CD4-positive, alpha-beta T cell treated with Interleukin-4 for 1 hour (primary cell): ENCODE results near the gene WDR26.
"Not testable (repeated sequence)": the region's sequence is repeated elsewhere in the genome, so short reads cannot be mapped to it uniquely, and the experiment has no call there.

Source experiments
- DNase-seq, 2 donors: peaks; one replicate each; pipeline ENCODE4 v3.0.0-alpha.2; 2020 to 2022

WDR26 gene

DNA sequence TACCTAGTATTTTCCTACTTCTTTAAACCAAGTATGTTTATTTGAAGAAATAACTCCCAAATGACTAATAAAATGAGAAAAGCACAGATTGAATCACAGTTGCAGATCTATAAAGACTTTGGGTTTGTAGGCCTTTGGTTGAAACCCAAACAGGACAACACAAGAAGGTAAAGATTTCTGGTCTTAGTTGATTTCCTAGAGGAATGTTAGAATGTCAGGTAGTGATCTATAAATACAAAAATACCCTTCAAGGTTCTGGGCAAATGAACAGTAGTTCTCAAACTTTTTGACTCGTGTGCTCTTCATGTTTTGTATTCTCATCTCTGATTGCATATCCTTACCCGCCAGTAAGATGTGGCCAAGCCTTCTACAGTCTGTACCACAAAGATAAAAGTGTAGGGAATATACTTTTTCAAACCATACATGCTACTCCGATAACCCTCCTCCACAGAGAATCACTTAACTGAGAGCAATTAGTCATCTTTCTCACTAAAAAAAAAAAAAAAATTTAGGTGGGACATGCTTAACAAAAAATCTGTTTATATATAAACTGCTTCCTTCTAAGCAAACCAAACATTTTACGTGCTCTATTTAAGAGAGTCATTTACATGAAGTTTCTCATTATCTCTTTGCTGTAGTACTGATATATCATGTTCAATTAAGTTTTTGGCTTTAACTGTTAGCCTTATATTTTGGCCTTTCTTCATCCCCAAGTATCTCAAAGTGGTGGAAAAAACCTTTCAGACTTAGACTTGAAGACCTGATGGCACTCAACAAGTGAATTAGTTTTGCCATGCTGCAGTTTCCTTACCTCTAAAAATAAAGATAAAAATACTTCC is 42.0 kb downstream of the WDR26 start:
- DNase-seq = no peak

- no peak for DNase-seq
Observed at GRCh38 chr1:224390517-224390916, 44.1 kb downstream of the WDR26 start.

DNA sequence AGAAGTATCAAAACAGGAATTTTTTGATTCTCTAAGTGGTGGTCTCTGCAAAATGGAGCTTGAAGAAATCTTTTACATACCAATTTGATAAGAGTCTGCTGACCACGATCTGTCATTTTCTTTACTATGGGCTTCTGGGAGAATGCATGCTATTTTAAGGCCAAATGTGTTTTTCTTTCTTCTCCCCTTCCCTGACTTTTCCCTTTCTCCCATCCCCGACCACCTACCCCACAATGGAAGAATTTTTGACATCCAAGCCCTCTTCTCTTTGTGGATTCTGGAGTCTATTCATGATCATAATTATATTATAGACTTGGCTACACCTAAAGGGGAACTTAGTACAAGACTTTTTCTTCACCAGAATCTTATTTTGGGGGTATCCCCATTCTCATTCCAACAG is 46.7 kb downstream of the WDR26 start:
- DNase-seq = no peak

DNA sequence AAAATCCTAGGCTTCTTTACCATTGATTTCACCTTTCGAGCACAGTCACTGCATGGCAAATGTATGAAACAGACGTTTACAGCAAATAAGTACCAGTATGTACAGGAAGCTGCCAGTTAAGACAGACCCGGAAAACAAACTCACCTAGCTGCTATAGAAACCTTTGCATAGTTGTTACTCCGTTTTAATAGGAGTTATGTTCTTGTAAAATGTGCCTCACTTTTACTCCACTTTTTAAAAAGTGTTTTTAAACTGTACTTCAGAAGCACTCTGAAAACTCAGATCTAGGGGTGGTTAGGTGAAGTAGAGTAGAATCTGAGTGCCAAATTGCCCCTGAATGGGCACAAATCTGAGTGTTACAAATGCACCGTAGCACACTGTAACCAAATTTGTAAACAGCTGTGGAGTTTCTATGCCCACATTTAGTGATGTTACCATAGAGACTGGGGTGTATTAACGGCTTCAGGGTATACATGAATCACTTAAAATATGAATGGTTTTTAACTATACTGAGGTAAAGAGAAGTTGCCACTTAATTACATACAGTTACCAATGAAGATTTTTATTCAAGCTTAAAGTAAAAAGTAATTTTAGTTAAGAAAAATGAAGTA is 47.2 kb downstream of the WDR26 start:
- peak in 1 of 2 donors; percentile 52 for DNase-seq

DNA sequence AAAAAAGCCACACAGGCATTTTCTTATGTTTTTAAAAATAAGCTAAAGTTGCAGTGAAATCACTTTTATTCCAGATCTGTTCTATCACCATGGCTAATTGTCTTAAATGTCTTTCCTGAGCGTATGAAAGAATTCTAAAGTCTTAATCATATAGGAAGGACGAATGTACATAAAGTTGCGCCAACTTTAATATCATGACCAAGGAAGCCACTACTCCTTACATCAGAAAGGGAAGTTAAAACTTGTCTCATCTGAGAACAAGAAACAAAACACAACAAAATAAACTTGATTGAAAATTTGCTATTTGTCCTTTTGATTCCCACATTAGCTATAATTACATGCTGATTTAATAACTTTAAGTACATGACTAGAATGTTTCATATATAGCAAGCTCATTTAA is 51.4 kb downstream of the WDR26 start:
- DNase-seq = no peak

DNA sequence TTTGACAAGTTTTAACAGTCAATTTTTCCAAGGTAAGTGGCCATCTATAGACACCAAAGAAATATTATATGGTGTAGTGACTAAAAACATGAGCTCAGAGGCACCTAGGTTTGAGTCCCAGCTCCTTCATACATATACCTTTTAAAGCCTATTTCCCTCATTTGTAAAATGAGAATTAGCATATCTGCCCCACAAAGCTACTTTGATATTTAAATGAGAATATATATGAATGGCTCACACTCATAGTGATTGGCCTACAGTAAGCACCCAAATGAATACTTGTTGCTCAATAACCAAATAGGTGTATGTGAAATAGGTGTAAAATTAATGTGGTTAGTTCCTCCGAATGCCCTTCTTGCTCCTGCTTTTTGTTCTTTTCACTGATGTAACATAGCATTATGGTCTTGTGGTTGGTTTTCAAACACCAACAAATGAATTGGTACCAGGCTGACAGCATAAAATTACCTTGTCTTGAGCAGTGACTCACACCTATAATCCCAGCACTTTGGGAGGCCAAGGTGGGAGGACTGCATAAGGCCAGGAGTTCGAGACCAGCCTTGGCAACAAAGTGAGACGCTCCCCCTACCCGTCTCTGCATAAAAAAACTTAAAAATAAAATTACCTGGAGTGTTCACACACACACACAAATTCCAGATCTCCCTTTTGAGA is 52.6 kb downstream of the WDR26 start:
- DNase-seq = peak in 1 of 2 donors; percentile 30

- DNase-seq = peak; percentile 46 to 76
Observed at GRCh38 chr1:224380003-224380402, 54.6 kb downstream of the WDR26 start.

DNA sequence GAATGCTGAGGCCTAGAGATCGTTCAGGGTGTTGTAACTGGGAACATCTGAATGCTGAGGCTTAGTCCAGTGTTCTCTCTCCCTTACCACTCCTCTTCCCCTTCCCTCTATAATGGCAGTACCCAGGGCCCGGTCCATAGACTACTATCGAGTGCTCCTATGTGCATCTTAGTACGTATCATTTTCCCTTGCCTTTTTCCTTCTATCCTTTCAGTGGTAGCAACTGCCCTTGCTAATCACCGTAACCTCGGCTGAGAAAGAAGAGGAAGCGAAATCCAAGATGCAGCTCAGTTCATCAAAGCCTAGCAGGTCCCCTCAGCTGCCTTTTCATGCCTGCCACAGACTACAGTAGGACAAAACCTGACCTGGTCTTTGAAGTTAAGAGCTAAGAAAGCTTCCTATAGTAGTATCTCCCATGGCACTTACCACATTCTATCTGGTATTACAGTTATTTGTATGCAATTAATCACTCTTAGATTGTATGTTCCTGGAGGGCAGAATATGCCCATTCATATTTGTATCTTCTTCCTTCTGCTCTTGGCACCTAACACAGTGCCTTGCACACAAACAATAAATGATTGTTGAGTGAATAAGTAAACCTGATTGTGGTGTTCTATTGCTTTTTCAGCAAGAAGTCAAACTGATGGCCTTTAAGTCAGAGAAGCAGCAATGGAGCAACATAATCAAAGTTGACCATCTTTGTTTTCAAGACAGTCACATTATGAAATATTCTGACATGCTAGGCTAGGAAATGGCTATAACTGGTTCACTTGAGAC is 55.6 kb downstream of the WDR26 start:
- no peak for DNase-seq

DNA sequence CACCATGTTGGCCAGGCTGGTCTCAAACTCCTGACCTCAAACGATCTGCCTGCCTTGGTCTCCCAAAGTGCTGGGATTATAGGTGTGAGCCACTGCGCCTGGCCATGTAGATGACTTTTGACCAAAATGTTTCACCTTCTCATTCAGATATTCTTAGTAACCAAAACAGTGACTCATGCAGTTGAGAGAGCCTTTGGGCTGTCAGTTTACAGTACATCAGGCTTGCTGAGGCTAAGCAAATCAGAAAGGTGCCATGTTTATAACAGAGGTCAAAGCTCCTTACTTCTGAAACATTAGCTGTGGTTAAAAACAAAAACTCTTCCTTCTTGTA is 57.0 kb downstream of the WDR26 start:
- DNase-seq = peak in 1 of 2 donors; percentile 46

- no peak for DNase-seq
Observed at GRCh38 chr1:224375059-224375458, 59.5 kb downstream of the WDR26 start.

GRCh38 chr1:224373008-224373590 is 61.5 kb downstream of the WDR26 start:
- DNase-seq = no peak

DNA sequence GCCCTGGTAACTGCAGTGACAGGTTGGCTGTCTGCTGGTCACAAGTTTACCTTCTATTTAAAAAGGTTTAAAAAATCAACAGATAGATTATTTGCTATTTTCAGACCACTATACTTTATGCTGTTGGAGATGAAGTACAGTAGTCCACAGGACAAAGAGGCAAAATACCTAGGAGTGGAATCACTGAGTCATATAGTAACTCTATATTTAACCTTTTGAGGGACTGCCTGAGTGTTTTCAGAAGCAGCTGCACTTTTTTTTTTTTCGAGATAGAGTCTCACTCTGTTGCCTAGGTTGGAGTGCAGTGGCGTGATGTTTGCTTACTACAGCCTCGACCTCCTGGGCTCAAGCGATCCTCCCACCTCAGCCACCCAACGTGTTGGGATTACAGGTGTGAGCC is 66.2 kb downstream of the WDR26 start:
- DNase-seq = no peak

DNA sequence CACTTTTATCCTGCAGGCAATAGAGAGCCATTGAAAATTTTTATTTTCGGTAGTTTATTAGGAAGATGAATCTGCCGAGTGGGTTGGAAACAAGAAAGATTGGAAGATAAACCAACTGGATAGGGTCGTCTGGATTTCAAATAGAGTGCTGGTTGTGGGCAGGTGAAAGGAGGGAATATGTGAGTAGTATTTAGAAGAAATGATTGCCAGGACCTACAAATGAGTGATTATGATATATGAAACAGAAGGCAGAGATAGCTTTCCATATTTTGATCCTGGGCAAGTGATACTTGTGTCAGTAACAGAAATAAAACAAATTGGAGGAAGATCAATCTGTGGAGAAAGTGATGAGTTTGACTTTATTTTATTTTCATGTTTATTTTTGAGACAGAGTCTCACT is 75.4 kb downstream of the WDR26 start:
- no peak for DNase-seq

GRCh38 chr1:224358237-224358636 is 76.4 kb downstream of the WDR26 start:
- DNase-seq = no peak

GRCh38 chr1:224357626-224358124 is 76.9 kb downstream of the WDR26 start:
- DNase-seq = no peak

GRCh38 chr1:224356685-224357625 is 77.6 kb downstream of the WDR26 start, which contains the start of gene CNIH4:
CNIH4 (plus strand) TSS chr1:224356879; CDS start chr1:224356925, 46 bp downstream.
- DNase-seq = peak; percentile 93 to 95

- DNase-seq = no peak
Observed at GRCh38 chr1:224353975-224354925, 80.3 kb downstream of the WDR26 start.

DNA sequence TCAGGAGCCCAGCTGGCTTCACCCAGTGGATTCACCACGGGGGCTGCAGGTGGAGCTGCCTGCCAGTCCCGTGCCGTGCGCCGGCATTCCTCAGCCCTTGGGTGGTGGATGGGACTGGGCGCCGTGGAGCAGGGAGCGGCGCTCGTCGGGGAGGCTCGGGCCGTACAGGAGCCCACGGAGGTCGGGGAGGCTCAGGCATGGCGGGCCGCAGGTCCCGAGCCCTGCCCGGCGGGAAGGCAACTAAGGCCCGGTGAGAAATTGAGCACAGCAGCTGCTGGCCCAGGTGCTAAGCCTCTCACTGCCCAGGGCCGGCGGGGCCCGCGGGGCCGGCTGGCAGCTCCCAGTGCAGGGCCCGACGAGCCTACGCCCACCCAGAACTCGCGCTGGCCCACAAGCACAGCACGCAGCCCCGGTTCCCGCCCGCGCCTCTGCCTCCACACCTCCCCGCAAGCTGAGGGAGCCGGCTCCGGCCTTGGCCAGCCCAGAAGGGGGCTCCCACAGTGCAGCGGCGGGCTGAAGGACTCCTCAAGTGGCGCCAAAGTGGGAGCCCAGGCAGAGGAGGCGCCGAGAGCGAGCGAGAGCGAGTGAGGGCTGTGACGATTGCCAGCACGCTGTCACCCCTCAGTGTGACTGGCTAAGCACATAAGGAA is 82.0 kb downstream of the WDR26 start:
- DNase-seq = not testable (repeated sequence)

DNA sequence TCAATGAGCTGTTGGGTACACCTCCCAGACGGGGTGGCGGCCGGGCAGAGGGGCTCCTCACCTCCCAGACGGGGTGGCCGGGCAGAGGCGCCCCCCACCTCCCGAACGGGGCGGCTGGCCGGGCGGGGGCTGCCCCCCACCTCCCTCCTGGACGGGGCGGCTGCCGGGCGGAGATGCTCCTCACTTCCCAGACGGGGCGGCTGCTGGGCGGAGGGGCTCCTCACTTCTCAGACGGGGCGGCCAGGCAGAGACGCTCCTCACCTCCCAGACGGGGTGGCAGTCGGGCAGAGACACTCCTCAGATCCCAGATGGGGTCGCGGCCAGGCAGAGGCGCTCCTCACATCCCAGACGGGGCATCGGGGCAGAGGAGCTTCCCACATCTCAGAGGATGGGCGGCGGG is 84.9 kb downstream of the WDR26 start:
- DNase-seq = not testable (repeated sequence)

DNA sequence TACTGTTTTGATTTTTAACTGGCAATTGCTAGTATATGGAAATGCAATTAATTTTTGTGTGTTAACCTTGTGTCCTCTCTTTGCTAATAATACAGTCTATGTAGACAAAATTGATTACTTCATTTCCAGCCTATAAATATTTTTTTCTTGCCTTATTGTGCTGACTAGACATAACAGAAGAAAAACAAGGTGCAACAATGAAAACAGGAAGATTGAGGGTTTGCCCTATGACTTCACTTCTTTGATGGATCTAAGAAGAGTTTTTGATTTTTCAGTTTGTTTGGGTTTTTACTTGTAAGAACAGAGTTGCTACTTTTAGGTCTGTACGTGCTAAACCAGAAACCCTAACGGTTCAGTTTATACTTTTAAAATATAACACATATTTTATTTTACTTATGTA is 86.5 kb downstream of the WDR26 start:
- peak in 1 of 2 donors; percentile 28 for DNase-seq
